Measurements from ENCODE around the gene PLTP. TPM values are rescaled to one million over a fixed set of nuclear protein-coding genes. Genes with fewer than 3 reads are reported as not detected.
A peak's percentile ranks its signal among the peaks of the same experiment; 100 is the strongest.

Gene PLTP
- total and polyA plus RNA-seq, 2 of the 13 experiments (the other 11 are each of a cell fraction or from before 2014, with no cell fraction given) = 16.9 to 28.6 TPM

DNA sequence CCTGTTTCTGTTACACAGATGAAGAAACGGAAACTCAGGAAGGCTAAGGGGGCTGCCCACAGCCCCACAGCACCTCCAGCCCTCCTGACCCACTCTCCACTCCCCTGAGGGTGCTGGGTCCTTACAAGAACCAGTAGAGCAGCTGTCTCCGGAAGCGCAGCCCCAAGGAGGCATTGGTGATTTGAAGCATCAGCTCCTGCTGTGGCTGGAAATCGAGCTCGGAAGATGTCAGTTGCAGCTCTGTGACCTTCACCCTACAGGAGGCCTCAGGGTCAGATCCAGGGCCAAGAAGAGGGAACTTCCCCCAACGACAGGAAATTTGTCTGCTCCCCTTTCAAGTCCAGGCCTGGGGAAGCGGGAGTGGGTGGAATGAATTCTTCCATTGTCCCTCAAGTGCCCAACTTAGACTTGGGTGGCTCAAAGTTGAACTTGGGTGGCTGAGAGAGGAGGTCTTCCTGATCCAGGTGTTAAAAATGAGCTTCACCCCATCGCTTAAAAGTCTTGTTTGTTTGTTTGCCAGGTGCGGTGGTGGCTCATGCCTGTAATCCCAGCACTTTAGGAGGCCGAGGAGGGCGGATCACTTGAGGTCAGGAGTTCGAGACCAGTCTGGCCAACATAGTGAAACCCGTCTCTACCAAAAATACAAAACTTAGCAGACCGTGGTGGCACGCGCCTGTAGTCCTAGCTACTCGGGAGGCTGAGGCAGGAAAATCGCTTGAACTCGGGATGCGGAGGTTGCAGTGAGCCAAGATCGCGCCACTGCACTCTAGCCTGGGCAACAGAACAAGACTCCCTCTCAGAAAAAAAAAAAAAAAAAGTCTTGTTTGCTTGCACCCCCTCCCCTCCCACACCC lies 1.9 kb downstream of the PLTP start (continued):
- TF ChIP-seq ZHX2 (IDR thresholded peaks at IDR 0.05; ENCODE audit: low read depth) = 0 out of 2 replicates have a peak, but pooled peaks have one; percentile 38
- no peak for TF ChIP-seq ZHX2 (CRISPR knock-in tag; IDR thresholded peaks at IDR 0.05; ENCODE audit: borderline replicate concordance)
- no peak for TF ChIP-seq ZNF773 (CRISPR knock-in tag; IDR thresholded peaks at IDR 0.05; ENCODE audit: borderline replicate concordance)
- no peak; the same call in 1 of the 2 replicates for TF ChIP-seq GABPB1 (CRISPR knock-in tag; IDR thresholded peaks at IDR 0.05)
- no peak for TF ChIP-seq ZNF468 (CRISPR knock-in tag; IDR thresholded peaks at IDR 0.05)
- no peak for TF ChIP-seq AHR (CRISPR knock-in tag; IDR thresholded peaks at IDR 0.05)
- no peak for TF ChIP-seq SRY (CRISPR knock-in tag; IDR thresholded peaks at IDR 0.05)
- TF ChIP-seq ZNF260 (CRISPR knock-in tag; IDR thresholded peaks at IDR 0.05; ENCODE audit: borderline replicate concordance, low read depth) = no peak
- no peak for TF ChIP-seq ZXDC (CRISPR knock-in tag; IDR thresholded peaks at IDR 0.05)
- TF ChIP-seq ZNF180 (CRISPR knock-in tag; IDR thresholded peaks at IDR 0.05; ENCODE audit: borderline replicate concordance, low read depth) = no peak
- TF ChIP-seq RERE (CRISPR knock-in tag; IDR thresholded peaks at IDR 0.05; ENCODE audit: low read depth) = no peak

All from HepG2 (cell line).